GM23338 (cell line): ENCODE data around the gene SPP1. TPM values are rescaled to one million over a fixed set of nuclear protein-coding genes. Genes with fewer than 3 reads are reported as not detected.

ENCODE experiments used
- ATAC-seq: fragments of 200-7000 bp; cut with Tn5 transposase; 3 replicates; pipeline ENCODE4 v1.9.1; 2020
- DNase-seq: peaks from one replicate; pipeline ENCODE4 v3.0.0-alpha.2; 2015; ENCODE audit warnings: low spot score
- H2AFZ ChIP-seq: fragments of 200-600 bp; sonication (generic); 2 replicates; pipeline ENCODE4 v1.8.0; 2016; ENCODE audit warnings: antibody characterized with exemption, mild to moderate bottlenecking, moderate library complexity
- H3F3A ChIP-seq: fragments of 200-600 bp; sonication (generic); replicated peaks from 2 replicates; pipeline ENCODE4 v1.8.0; 2017; ENCODE audit warnings: antibody characterized with exemption, mixed run types, low read depth
- H3K27ac ChIP-seq: fragments of 200-600 bp; sonication (generic); 2 replicates; pipeline ENCODE4 v1.6.1; 2016; ENCODE audit warnings: low read depth
- H3K27me3 ChIP-seq: fragments of 200-600 bp; sonication (generic); 2 replicates; pipeline ENCODE4 v1.8.0; 2016; ENCODE audit warnings: mild to moderate bottlenecking, mixed run types, moderate library complexity; ENCODE audit not compliant: insufficient read depth
- H3K36me3 ChIP-seq: fragments of 200-600 bp; sonication (generic); 2 replicates; pipeline ENCODE4 v1.8.0; 2016; ENCODE audit warnings: mild to moderate bottlenecking; ENCODE audit not compliant: insufficient read depth
- H3K4me1 ChIP-seq: fragments of 200-600 bp; sonication (generic); 2 replicates; pipeline ENCODE4 v1.8.0; 2016; ENCODE audit warnings: mild to moderate bottlenecking, moderate library complexity; ENCODE audit not compliant: insufficient read depth
- H3K4me2 ChIP-seq: fragments of 200-600 bp; sonication (generic); 2 replicates; pipeline ENCODE4 v1.7.1; 2017; ENCODE audit warnings: mixed run types
- H3K4me3 ChIP-seq: fragments of 200-600 bp; sonication (generic); 2 replicates; pipeline ENCODE4 v1.6.1; 2016; ENCODE audit warnings: mixed run types
- H3K79me2 ChIP-seq: fragments of 200-600 bp; sonication (generic); replicated peaks from 2 replicates; pipeline ENCODE4 v1.8.0; 2017; ENCODE audit warnings: mild to moderate bottlenecking; ENCODE audit not compliant: insufficient read depth
- H3K9me2 ChIP-seq: fragments of 200-600 bp; sonication (generic); 2 replicates; pipeline ENCODE4 v1.8.0; 2017; ENCODE audit not compliant: insufficient read depth
- H4K20me1 ChIP-seq: fragments of 200-600 bp; sonication (generic); replicated peaks from 2 replicates; pipeline ENCODE4 v1.8.0; 2017; ENCODE audit warnings: mild to moderate bottlenecking; ENCODE audit not compliant: insufficient read depth
- H3K27ac Mint-ChIP-seq: 2 replicates; pipeline ENCODE4 v1.8.0; 2020; ENCODE audit warnings: inconsistent platforms, mild to moderate bottlenecking, moderate library complexity, mixed read lengths
- H3K27me3 Mint-ChIP-seq: 3 replicates; pipeline ENCODE4 v1.8.0; 2022; ENCODE audit warnings: low read depth, mild to moderate bottlenecking, moderate library complexity, mixed read lengths, inconsistent platforms; ENCODE audit not compliant: insufficient read depth, poor library complexity
- H3K36me3 Mint-ChIP-seq: 3 replicates; pipeline ENCODE4 v1.8.0; 2021; ENCODE audit warnings: low read depth, mild to moderate bottlenecking, inconsistent platforms, moderate library complexity, mixed read lengths
- H3K4me1 Mint-ChIP-seq: 3 replicates; pipeline ENCODE4 v1.8.0; 2020; ENCODE audit warnings: mild to moderate bottlenecking, inconsistent platforms, mixed read lengths
- H3K4me3 Mint-ChIP-seq: 3 replicates; pipeline ENCODE4 v1.8.0; 2021; ENCODE audit warnings: moderate library complexity, mild to moderate bottlenecking, inconsistent platforms, mixed read lengths
- H3K9me3 Mint-ChIP-seq: 3 replicates; pipeline ENCODE4 v1.8.0; 2020; ENCODE audit warnings: moderate library complexity, mild to moderate bottlenecking, inconsistent platforms, mixed read lengths
- ETS1 ChIP-seq: IDR thresholded peaks from 2 replicates; pipeline ENCODE4 v1.6.1; 2016; ENCODE audit warnings: antibody characterized with exemption
- POLR2AphosphoS5 ChIP-seq: IDR thresholded peaks from 2 replicates; pipeline ENCODE4 v1.6.1; 2016; ENCODE audit warnings: antibody characterized with exemption, low read depth
- ZNF331 ChIP-seq: fragments of 250-450 bp; sonication (Bioruptor Pico); IDR thresholded peaks from 2 replicates; pipeline ENCODE4 v1.5.0; 2020; ENCODE audit warnings: low read depth, mild to moderate bottlenecking, moderate library complexity
- polyA plus RNA-seq: library from polyadenylated mRNA; unstranded; fragments of >200 nt; fragmentation: Nextera tagmentation; extraction: Ambion mirVana; gene quantifications from 2 replicates; pipeline ENCODE4 v1.2.1, GENCODE V29; 2016
- total RNA-seq: library from RNA; depleted of rRNA; stranded (reverse); fragments of >200 nt; shearing (Covaris generic); gene quantifications from 2 replicates; pipeline ENCODE4 v1.2.3, GENCODE V29; 2014
- TF ChIP-seq, protein P1 (sequence below), 2 experiments: fragments of 200-600 bp in 1 of 2; sonication (generic) in 1 of 2; conservative IDR thresholded peaks; 2 replicates each; pipeline versions ENCODE4 v1.5.1 to v1.6.1; 2016 to 2017; ENCODE audit warnings: antibody characterized with exemption in 2 of 2, low read depth in 2 of 2, mild to moderate bottlenecking in 2 of 2, moderate library complexity in 1 of 2

Gene SPP1
- total and polyA plus RNA-seq, 2 experiments from 2014 or later, result 41.3 to 51.3 TPM

DNA sequence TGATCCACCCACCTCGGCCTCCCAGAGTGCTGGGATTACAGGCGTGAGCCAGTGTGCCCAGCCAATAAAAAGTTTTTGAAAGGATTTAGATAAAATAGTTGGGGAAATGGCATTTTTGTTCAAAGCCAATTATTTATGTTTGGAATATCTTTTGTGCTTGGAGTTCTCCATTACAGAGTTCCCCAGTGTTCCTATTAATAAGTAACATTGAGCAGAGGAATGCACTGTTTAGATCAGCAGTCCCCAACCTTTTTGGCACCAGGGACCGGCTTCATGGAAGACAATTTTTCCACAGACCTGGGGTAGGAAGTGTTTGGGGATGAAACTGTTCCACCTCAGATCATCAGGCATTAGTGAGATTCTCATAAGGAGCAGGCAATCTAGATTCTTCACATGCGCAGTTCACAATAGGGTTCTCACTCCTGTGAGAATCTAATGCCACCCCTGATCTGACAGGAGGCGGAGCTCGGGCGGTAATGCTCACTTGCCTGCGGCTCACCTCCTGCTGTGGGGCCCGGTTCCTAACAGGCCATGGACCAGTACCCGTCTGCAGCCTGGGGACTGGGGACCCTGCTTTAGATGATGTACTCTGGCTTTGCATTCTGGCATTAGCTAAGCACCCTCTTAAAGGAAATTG is 40.3 kb downstream of the SPP1 start:
- Mint-ChIP-seq H3K4me1 (peaks cover 47% of the 10 kb centered on the region), H3K27ac (no peak overlapping the region), H3K36me3 (peaks cover 10% of the 10 kb centered on the region), H3K9me3 (no peaks in the 10 kb centered on the region; the same call in 2 of the 3 replicates), H3K27me3 (no peaks in the 10 kb centered on the region), H3K4me3 (no peak overlapping the region)
- Histone ChIP-seq H3K9me2 (no peaks in the 10 kb centered on the region), H2AFZ (no peak overlapping the region), H3F3A (no peaks in the 10 kb centered on the region), H3K4me3 (no peak overlapping the region), H3K36me3 (peaks cover 4% of the 10 kb centered on the region; the same call in 1 of the 2 replicates), H4K20me1 (peaks cover 49% of the 10 kb centered on the region), H3K27ac (no peak overlapping the region), H3K4me1 (peaks cover 30% of the 10 kb centered on the region), H3K27me3 (no peaks in the 10 kb centered on the region), H3K4me2 (no peak overlapping the region), H3K79me2 (peaks cover 97% of the 10 kb centered on the region)
- DNase-seq (no peak), ATAC-seq (no peak)
- no peak for TF ChIP-seq POLR2AphosphoS5
- no peak for TF ChIP-seq ZNF331 (CRISPR knock-in tag)
- TF ChIP-seq, protein P1, sequence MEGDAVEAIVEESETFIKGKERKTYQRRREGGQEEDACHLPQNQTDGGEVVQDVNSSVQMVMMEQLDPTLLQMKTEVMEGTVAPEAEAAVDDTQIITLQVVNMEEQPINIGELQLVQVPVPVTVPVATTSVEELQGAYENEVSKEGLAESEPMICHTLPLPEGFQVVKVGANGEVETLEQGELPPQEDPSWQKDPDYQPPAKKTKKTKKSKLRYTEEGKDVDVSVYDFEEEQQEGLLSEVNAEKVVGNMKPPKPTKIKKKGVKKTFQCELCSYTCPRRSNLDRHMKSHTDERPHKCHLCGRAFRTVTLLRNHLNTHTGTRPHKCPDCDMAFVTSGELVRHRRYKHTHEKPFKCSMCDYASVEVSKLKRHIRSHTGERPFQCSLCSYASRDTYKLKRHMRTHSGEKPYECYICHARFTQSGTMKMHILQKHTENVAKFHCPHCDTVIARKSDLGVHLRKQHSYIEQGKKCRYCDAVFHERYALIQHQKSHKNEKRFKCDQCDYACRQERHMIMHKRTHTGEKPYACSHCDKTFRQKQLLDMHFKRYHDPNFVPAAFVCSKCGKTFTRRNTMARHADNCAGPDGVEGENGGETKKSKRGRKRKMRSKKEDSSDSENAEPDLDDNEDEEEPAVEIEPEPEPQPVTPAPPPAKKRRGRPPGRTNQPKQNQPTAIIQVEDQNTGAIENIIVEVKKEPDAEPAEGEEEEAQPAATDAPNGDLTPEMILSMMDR (conservative IDR thresholded peaks at IDR 0.05; ENCODE audit: low read depth in 2 of 2), result no peak

GRCh38 chr4:88017516-88018297 is 42.2 kb downstream of the SPP1 start:
- H3K27ac ChIP-seq, result no peak overlapping the region
- DNase-seq (no peak), ATAC-seq (no peak)
- H3K4me2 ChIP-seq, result no peak overlapping the region
- Mint-ChIP-seq H3K4me3 (no peak overlapping the region), H3K27me3 (no peaks in the 10 kb centered on the region), H3K9me3 (no peaks in the 10 kb centered on the region; the same call in 2 of the 3 replicates), H3K27ac (no peak overlapping the region), H3K36me3 (peaks cover 21% of the 10 kb centered on the region), H3K4me1 (peaks cover 32% of the 10 kb centered on the region)
- no peak for TF ChIP-seq ETS1
- H3K79me2 ChIP-seq, result peaks cover 88% of the 10 kb centered on the region
- H4K20me1 ChIP-seq, result peaks cover 34% of the 10 kb centered on the region
- peaks cover 14% of the 10 kb centered on the region; the same call in 1 of the 2 replicates for H3K4me1 ChIP-seq
- H3K9me2 ChIP-seq, result no peaks in the 10 kb centered on the region
- no peaks in the 10 kb centered on the region for H3K27me3 ChIP-seq
- peaks cover 4% of the 10 kb centered on the region; the same call in 1 of the 2 replicates for H3K36me3 ChIP-seq
- no peaks in the 10 kb centered on the region for H3F3A ChIP-seq
- no peak overlapping the region for H3K4me3 ChIP-seq
- no peak overlapping the region for H2AFZ ChIP-seq

DNA sequence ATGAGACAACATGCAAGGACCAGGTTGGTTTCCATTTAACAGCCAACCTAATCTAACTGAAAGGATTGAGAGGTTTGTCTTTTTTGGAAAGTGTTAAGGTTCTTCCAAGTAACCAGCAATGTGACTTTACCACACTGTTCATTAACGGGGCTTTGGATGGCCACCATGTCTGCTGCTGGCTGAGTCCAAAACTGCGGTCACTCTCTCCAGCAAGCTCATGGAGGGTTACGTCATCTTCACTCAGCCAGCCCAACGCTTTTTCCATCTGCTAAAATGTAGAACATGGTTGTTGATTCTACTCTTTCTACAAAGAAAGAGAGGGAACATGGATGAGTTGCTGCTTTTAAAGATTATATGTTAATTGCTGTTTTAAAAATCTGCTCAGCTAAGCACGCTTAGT is 43.0 kb downstream of the SPP1 start:
- Mint-ChIP-seq H3K9me3 (no peaks in the 10 kb centered on the region; the same call in 2 of the 3 replicates), H3K4me1 (peaks cover 25% of the 10 kb centered on the region), H3K36me3 (peaks cover 27% of the 10 kb centered on the region), H3K27ac (peak overlapping the region; percentile 67; the same call in 1 of the 2 replicates), H3K27me3 (no peaks in the 10 kb centered on the region), H3K4me3 (no peak overlapping the region)
- peaks cover 32% of the 10 kb centered on the region for H4K20me1 ChIP-seq
- ATAC-seq, result no peak
- no peaks in the 10 kb centered on the region for H3F3A ChIP-seq
- H3K4me2 ChIP-seq, result no peak overlapping the region
- H3K79me2 ChIP-seq, result peaks cover 81% of the 10 kb centered on the region
- no peak for DNase-seq
- H3K4me3 ChIP-seq, result no peak overlapping the region
- H3K4me1 ChIP-seq, result peaks cover 8% of the 10 kb centered on the region; the same call in 1 of the 2 replicates
- H3K27me3 ChIP-seq, result no peaks in the 10 kb centered on the region
- H3K36me3 ChIP-seq, result peaks cover 4% of the 10 kb centered on the region; the same call in 1 of the 2 replicates
- H3K27ac ChIP-seq, result 0 out of 2 replicates have a peak overlapping the region, but pooled peaks have one; percentile 2
- no peak overlapping the region for H2AFZ ChIP-seq
- no peaks in the 10 kb centered on the region for H3K9me2 ChIP-seq
- TF ChIP-seq, protein P1 (conservative IDR thresholded peaks at IDR 0.05; ENCODE audit: low read depth in 2 of 2), result no peak
